Activated effector memory CD4-positive, alpha-beta T cell treated with anti-CD3 and anti-CD28 coated beads, Interleukin-2, amount 50 U/mL, for 16 hours (primary cell): ENCODE data around the gene SNX30.

Experiments
- DNase-seq: peaks from one replicate; pipeline ENCODE4 v3.0.0-alpha.2; 2020

Gene SNX30

DNA sequence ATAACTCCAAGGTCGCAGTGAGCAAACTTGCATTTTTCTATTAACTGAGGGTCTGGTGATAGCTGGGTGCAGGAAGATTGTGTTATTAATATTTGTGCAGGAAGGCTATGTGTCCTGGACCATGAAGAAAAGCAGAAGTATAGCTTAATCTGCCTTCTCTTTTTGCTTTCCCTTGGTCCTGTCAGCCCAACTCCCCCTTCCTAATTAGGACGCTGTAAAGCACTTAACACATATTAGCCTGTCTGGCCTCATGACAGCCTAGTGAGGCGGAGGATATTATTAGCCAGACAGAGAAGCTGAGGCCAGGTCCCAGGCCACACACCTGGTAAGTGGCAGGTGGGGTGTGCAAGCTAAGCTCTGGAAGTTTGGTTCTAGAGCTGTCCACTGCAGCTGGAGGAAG lies 110.6 kb downstream of the SNX30 start:
- DNase-seq = no peak

DNA sequence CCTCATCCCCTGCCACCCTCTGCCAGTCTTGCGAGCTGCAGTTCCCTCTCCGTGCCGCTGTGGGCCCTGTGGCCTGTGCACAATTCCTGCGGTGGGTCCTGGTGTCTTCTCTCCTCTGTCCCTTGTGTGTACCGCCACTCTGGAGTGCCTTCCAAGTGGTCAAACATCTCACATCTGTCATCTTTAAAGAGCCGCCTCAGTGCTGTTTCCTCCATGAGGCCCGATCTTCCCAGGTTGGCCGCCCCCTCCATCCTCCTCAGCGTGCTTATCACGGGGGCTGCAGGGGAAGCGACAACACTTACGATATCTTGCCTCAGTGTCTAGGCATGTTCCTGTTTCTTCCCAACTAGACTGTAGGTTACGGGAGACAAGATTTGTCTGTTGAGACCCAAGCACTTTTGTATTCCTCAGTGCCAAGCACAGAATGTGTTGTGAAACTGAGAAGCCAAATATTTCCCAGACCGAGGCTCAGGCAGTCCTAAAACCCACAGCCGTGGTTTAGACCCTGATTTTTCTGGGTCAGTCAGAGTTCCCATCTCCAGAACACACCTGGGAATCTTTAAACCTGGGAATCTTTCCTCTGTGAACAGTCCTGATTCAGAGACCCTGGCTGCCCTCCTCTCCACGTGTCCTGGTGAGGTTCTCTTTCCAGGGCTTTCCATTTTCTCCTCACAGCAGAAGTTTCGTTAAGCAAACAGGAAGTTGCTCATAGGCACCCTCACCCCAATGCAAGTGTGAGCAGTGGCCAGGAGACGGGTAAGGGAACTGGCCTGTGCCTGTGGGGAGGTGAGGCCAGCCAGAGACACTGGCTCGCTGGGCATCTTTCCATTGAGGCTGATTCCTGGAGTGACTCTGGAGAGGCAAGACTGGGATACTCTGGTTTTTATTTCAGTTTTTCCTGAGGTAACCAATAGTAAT lies 111.3 kb downstream of the SNX30 start:
- DNase-seq = no peak

GRCh38 chr9:112863214-112863613 lies 112.7 kb downstream of the SNX30 start:
- no peak for DNase-seq

- no peak for DNase-seq
Observed at GRCh38 chr9:112863746-112864145, 113.2 kb downstream of the SNX30 start.

DNA sequence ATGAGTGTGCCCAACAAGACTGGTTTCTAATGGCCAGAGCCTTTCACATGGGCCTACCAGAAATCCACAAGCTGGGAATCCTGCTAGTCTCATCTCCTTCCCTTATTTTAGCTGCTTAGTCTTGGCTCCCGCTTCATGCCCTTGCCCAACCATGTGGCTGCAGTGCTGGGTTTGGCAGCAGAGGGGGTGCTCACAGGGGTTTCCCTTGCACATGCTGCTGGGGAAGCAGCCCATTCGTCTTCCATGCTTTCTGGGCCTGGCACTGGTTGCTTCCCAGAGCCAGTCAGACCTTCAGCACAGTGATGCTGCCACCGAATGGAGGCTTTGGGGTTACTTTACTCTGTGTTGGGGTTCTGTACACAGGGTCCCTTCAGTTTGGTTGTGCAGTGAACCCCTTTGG lies 113.8 kb downstream of the SNX30 start:
- no peak for DNase-seq

GRCh38 chr9:112864982-112865381 lies 114.4 kb downstream of the SNX30 start:
- DNase-seq = no peak

DNA sequence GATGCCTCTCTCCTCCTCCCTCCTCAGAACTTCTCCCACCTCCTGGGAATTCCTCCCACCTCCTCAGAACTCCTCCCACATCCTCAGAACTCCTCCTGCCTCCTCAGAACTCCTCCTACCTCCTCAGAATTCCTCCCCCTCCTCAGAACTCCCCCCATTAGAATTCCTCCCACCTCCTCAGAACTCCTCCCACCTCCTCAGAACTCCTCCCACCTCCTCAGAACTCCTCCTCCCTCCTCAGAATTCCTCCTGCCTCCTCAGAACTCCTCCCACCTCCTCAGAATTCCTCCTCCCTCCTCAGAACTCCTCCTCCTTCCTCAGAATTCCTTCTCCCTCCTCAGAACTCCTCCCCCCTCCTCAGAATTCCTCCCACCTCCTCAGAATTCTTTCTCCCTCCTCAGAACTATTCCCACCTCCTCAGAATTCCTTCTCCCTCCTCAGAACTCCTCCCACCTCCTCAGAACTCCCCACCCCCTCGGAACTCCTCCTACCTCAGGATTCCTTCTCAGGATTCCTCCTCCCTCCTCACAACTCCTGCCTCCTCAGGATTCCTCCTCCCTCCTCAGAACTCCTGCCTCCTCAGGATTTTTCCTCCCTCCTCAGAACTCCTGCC lies 116.2 kb downstream of the SNX30 start:
- DNase-seq = no peak

GRCh38 chr9:112867275-112867991 lies 116.9 kb downstream of the SNX30 start:
- no peak for DNase-seq

DNA sequence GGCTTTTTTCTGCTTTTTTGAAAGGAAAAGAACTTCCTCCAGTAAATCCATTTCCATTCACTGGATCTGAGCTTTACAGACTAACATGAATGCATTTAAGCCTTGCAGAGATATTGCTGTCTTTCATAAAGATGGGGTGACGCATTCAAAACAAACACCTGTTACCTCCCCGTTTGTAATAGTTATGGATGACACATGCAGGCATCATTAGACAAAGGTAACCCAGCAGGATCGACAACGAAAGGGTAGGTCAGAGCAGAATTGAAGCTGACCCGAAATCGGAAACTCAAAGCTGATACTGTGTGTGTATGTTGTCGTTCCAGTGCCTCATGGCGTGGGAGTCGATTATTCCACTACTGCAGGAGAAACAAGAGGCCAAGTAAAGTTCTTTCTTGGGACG lies 117.9 kb downstream of the SNX30 start:
- no peak for DNase-seq

- DNase-seq = no peak
Observed at GRCh38 chr9:112869041-112869529, 118.5 kb downstream of the SNX30 start.

DNA sequence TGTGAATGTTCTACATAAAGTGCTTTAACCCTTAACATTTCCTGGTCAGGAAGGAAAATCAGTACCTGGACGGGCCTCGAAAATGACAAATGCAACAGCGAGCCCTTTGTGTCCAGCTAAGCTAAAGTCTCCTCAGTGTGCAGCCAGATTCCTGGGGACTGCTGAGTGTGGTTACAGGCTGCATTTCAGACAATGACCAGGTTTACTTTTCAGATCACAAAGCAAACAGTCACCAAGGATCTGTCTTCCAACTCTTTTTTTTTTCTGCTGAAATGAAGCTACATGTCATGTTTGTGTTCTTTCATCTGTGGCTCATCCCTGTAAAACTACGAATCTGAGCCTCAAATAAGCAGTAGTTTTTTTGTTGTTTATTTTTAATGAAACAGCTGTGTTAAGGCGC lies 119.4 kb downstream of the SNX30 start:
- no peak for DNase-seq

DNA sequence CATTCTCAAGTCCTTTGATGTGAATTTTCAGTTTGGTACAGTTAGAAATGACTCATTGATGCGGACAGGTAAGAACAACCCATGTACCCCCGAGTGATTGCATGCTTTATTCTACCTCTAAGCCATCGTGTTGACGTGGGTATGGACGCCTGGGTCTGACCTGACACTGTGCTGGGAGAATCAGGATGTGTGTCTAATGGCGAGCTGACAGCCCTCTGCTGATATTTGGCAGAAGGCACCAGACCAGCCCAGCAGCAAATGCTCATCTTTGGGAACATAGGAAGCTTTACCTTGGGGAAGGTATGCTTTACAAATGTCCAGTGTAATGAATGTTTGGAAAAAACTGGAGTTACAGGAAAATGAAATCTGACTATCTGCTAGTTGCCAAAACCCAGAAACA lies 120.0 kb downstream of the SNX30 start:
- no peak for DNase-seq

GRCh38 chr9:112872019-112872418 lies 121.5 kb downstream of the SNX30 start:
- no peak for DNase-seq

GRCh38 chr9:112873773-112874405 lies 123.3 kb downstream of the SNX30 start:
- no peak for DNase-seq

- DNase-seq = no peak
Observed at GRCh38 chr9:112878752-112879151, 128.2 kb downstream of the SNX30 start.

GRCh38 chr9:112880650-112881049 lies 130.1 kb downstream of the SNX30 start:
- DNase-seq = no peak

DNA sequence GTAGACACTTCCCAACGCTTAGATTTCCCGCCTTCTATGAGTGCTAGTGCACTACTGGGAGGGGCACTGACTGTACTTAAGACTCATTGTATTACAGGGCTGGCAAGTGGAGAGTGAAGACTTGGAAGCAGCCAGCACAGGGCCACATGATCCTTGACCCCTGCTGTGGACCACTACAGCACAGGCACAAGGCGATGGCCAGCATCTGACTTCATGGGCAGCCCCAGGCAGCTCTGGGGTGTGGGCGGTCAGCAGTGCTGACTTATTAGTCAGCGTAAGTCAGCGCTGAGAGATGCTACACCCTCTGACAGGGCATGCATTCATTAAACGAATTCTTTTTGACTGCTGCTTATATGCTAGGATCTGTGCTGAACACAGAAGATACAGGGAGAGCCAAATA lies 130.8 kb downstream of the SNX30 start:
- DNase-seq = no peak

GRCh38 chr9:112884101-112884500 lies 133.5 kb downstream of the SNX30 start:
- DNase-seq = no peak

GRCh38 chr9:112884721-112885120 lies 134.2 kb downstream of the SNX30 start:
- no peak for DNase-seq

DNA sequence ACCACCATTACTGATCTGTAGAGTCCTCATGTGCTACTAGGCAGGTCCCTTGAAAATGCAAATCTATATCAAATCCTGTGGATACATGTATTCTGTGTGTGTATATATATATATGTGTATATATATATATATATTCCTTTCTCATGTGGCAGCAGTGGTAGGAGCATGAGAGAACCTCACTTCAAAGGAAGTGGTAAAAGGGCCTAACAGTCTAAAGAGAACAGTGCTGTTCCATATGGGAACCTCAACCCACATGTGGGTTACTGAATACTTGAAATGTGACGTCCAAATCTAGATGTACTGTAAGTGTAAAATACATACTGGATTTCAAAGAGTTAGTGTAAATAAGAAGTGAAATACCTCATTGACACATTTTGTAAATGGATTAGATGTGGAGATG lies 134.8 kb downstream of the SNX30 start:
- DNase-seq = no peak

- no peak for DNase-seq
Observed at GRCh38 chr9:112886351-112886750, 135.8 kb downstream of the SNX30 start.

DNA sequence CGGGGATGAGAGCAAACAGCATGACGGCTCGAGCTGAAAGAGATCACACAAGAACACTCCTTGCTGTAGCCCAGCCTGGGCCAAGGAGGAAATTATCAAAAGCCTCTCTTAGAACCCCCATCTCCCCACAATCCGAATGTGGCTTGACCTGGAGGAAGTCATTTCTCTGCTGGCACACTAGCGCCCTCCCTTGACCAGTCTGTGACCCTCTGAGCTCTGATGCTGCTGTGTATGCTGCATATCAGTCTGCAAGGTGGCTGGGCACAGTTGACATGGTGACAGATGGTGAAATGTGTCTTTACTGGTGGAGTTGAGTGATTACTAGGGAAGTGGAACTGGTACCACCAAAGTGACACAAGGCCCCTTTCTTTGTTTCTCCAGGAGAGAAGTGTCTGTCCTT lies 136.8 kb downstream of the SNX30 start:
- DNase-seq = no peak
